TTC549 (cell line): ENCODE results near the gene HNRNPM.

Experiments
- FAIRE-seq: peaks from 2 replicates; lab custom pipeline; 2012; peaks lifted over from hg19 to GRCh38; lab: Jason Lieb, UNC

The HNRNPM gene

GRCh38 chr19:8459520-8460270 is 14.9 kb downstream of the HNRNPM start:
- FAIRE-seq, result no peak

DNA sequence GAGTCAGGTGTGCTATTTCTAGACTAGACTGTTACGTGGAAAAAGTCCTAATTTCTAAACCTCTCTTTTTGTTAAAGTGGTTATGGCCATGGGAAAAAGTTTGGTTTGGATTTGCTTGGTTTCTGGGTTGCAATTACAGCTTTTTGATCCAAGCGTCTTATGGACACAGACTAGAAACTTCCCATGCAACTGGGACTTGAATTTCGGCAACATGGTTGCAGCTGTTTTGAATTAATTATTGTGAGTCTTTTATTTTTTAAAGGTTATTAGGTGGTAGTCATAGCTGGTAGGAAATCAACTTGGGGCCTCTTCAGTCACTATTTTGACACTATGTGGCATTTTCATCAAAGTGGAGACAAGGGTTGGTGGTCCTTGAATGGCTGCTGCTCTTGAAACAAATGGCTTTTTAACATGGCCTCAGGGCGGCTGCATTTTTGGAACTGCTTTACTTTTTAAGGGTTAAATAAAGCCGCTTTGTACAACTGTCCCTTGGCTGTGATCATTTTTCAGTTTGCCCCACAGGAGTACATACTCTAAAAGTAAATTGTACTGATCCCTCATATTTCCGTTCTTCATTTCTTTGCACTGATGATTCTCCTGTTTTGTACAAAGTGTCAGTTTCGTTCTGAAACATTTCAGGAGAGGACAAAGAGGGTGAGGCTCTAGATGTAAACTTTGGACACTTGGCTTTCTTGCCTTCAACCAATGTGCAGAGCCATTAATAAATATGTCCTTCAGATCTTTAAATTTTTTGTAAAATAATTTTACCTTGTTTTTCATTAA is 15.9 kb downstream of the HNRNPM start:
- no peak for FAIRE-seq

GRCh38 chr19:8461376-8461775 is 16.6 kb downstream of the HNRNPM start:
- FAIRE-seq, result no peak

DNA sequence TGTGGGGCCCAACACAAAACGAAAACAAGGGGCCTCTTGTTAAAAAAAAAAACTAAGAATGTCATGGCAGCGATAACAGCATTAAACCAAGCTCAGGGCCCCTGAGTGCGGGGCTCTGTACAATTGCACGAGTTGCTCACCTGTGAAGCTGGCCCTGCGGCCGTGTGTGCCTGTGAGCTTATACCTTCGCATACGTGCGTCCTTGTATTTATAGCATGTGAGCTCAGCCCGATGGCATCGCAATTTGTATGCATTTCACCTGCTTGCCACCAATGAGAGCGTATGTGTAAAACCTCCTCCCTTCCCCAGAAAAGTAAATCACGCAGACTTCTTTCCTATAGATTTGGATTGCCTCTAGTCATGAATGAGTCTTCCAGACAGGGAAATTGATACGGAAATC is 17.1 kb downstream of the HNRNPM start:
- no peak for FAIRE-seq

GRCh38 chr19:8462571-8462970 is 17.8 kb downstream of the HNRNPM start:
- FAIRE-seq, result no peak

GRCh38 chr19:8463365-8463764 is 18.6 kb downstream of the HNRNPM start:
- no peak for FAIRE-seq

- FAIRE-seq, result no peak
These were observed 21.2 kb downstream of the HNRNPM start for GRCh38 chr19:8466018-8466417.

DNA sequence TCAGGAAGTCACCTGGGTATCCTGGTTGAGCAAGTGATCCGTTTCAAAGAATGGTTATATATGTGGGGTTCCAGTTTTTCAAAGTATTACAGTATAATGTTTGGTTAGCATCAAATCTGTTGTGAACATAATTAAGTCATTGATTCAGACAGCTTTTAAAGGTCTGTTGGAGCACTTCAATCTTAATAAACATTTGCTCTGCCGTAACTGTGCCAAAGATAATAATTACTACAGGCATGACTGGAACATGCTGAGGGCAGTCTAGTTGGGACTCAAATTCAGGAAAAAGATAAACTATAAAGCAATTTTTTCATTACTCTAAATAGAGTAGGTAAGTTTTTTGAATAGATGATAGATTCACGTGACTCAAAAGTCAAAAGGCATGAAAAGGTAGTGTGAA is 23.3 kb downstream of the HNRNPM start:
- FAIRE-seq, result no peak

DNA sequence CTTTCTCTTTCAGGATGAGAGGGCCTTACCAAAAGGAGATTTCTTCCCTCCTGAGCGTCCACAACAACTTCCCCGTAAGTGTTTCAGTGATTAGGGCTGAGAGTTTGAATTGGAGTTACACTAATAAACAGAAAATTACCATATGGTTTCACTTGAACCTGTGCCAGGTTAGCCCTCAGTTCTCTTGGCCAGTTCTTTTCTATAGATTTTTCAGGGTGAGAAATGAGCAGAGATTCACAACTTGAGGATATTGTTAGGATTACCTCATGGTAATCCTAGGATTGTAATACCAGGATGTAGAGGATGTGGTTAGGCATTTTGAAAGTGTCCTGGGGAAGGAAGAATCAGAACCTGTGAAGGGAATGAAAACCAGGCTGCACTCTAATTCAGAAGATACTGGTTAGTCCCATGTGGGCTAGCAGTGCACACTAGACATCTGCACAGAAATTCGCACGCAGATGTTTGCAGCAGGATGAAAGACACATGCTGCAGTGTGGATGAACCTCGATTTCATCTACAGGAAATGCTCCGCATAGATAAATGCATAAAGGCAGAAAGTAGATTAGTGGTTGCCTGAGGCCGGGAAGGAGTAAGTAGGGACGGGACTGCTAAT is 24.1 kb downstream of the HNRNPM start:
- FAIRE-seq, result no peak

- FAIRE-seq, result no peak
These were observed 25.0 kb downstream of the HNRNPM start for GRCh38 chr19:8469613-8470368.

GRCh38 chr19:8473648-8474476 is 29.1 kb downstream of the HNRNPM start:
- no peak for FAIRE-seq

DNA sequence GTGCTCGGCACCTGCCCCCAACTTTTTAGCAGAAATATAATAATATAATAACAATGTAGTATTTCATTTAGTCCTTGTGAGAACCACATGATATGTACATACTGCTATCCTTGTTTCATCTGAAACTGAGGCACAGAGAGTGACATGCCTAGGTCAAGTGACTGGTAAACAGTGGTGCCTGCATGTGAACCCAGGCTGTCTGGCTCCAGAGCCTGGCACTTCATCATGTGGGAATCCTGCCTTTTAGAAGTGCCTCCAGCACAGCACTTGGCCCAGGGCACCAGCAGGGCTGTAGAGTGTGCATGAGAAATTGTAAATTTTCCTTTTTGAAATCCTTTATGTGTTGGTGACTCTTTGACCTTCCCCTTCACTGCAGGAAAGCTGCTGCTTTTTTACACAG is 30.2 kb downstream of the HNRNPM start:
- FAIRE-seq, result no peak

- no peak for FAIRE-seq
These were observed 31.7 kb downstream of the HNRNPM start for GRCh38 chr19:8476524-8476923.

- FAIRE-seq, result no peak
These were observed 33.1 kb downstream of the HNRNPM start for GRCh38 chr19:8477889-8478288.

- FAIRE-seq, result no peak
These were observed 33.8 kb downstream of the HNRNPM start for GRCh38 chr19:8478598-8478997.

GRCh38 chr19:8481201-8481600 is 36.4 kb downstream of the HNRNPM start:
- FAIRE-seq, result no peak

DNA sequence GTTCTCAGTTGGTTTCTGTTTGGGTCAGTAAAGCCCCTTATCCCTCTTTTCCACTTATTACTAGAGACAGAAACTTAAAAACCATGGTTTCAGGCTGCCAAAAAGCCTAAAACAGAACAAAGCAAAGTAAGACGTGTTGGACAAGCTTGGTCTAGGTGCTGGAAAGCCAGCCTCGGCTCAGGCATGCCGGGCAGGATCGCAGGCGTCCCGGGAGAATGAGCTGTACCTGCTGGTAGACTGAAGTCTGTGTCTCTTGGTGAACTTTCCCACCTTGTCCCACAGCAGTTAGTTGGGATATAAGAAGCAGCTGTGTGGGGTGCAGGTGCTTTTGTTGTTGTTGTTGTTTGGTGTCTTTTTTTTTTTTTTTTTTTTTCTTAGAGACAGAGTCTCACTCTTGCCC is 36.8 kb downstream of the HNRNPM start:
- no peak for FAIRE-seq

- no peak for FAIRE-seq
These were observed 37.9 kb downstream of the HNRNPM start for GRCh38 chr19:8482696-8483095.

GRCh38 chr19:8483165-8483564 is 38.4 kb downstream of the HNRNPM start:
- FAIRE-seq, result no peak

GRCh38 chr19:8484331-8484894 is 39.6 kb downstream of the HNRNPM start:
- no peak for FAIRE-seq
